ENCODE measurements around the gene OR1L8. TPM values are rescaled to one million over a fixed set of nuclear protein-coding genes. Genes with fewer than 3 reads are reported as not detected.
"Not testable (repeated sequence)": the region's sequence is repeated elsewhere in the genome, so short reads cannot be mapped to it uniquely, and the experiment has no call there.

OR1L8 gene
- total and polyA plus RNA-seq, 2 experiments from 2014 or later, result not detected

DNA sequence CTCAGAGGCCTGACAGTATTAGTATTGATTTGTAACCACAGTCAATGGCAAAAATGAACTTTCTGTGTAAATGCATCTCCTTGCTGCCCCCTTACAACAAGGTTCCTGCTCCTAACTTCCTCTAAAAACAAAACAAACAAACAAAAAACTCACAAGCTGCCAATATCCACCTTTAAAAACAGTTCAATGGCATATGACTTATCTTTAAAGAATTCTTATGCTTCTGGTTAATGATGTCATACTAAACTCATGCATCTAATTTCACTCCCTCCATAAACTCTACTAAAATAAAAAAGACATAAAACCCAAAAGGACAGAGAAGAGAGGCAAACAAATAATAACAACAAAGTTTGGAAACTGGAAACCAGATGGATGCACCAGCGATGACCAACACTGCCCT is 47.0 kb downstream of the OR1L8 start:
- Histone ChIP-seq H3K9me3 (ENCODE audit: low read depth) (no peaks in the 10 kb centered on the region), H3K4me3 (no peak overlapping the region), H3K27me3 (no peaks in the 10 kb centered on the region), H3K27ac (no peak overlapping the region), H3K36me3 (no peaks in the 10 kb centered on the region), H3K4me1 (ENCODE audit: low read depth) (no peaks in the 10 kb centered on the region)
- no peak for DNase-seq (ENCODE audit: low read depth in 1 of 2, low spot score in 1 of 2)
- TF ChIP-seq, protein P1, sequence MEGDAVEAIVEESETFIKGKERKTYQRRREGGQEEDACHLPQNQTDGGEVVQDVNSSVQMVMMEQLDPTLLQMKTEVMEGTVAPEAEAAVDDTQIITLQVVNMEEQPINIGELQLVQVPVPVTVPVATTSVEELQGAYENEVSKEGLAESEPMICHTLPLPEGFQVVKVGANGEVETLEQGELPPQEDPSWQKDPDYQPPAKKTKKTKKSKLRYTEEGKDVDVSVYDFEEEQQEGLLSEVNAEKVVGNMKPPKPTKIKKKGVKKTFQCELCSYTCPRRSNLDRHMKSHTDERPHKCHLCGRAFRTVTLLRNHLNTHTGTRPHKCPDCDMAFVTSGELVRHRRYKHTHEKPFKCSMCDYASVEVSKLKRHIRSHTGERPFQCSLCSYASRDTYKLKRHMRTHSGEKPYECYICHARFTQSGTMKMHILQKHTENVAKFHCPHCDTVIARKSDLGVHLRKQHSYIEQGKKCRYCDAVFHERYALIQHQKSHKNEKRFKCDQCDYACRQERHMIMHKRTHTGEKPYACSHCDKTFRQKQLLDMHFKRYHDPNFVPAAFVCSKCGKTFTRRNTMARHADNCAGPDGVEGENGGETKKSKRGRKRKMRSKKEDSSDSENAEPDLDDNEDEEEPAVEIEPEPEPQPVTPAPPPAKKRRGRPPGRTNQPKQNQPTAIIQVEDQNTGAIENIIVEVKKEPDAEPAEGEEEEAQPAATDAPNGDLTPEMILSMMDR (IDR thresholded peaks at IDR 0.05; ENCODE audit: low read depth, low read length), result no peak

DNA sequence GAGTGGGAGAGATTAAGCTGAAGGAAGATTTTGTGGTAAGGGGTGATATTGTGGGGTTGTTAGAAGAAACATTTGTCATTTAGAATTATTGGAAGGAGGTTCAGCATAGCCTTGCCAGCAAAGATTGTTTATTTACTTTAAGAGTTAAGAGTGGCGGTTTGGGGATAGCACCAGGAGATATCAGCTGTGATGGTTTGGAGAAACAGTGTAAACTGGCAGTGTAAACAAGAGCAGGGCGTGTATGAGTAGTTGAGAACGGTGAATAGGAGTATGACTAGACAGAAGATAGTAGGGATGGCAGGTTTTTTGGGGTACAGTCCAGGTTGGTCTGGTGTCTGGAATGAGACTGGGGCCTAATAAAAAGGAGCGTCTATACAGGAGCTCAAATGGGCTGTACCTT is 52.0 kb downstream of the OR1L8 start:
- H3K27ac ChIP-seq; H3K27me3 ChIP-seq; DNase-seq (ENCODE audit: low read depth in 1 of 2, low spot score in 1 of 2); H3K9me3 ChIP-seq (ENCODE audit: low read depth); H3K36me3 ChIP-seq; H3K4me3 ChIP-seq; H3K4me1 ChIP-seq (ENCODE audit: low read depth): not testable (repeated sequence)

DNA sequence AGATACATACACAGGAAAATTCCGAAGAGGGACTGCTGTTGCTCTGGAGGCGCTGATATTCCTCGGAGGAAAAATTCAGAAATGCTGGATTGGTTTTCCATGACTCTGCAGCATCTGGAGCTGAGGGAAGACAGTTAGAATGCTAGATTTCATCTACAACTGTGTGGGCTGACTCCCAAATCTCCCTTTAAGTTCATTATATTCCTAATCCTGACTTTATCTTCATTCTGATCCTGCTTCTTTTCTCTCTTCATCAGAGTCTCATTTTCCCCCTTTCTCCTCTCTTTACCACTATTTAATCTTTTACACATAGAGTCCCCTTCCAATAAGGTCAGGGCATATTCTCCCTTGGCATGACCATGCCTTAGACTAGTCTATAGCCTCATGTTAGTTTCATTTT is 56.0 kb downstream of the OR1L8 start, which contains the start of gene OR1N1:
Gene OR1N1 (minus strand): TSS at position 101 of the 400 bp plus-strand sequence. CDS start 0 bp downstream, at position 101.
- no peak within 1 kb of the TSS for H3K4me3 ChIP-seq
- no peaks in the 10 kb centered on the region for H3K27me3 ChIP-seq
- TF ChIP-seq, protein P1 (IDR thresholded peaks at IDR 0.05; ENCODE audit: low read depth, low read length), result no peak
- H3K4me1 ChIP-seq (ENCODE audit: low read depth), result no peaks in the 10 kb centered on the region
- DNase-seq (ENCODE audit: low read depth in 1 of 2, low spot score in 1 of 2), result no peak
- no peak within 1 kb of the TSS for H3K27ac ChIP-seq
- no peaks in the 10 kb centered on the region for H3K36me3 ChIP-seq
- H3K9me3 ChIP-seq (ENCODE audit: low read depth), result no peaks in the 10 kb centered on the region

DNA sequence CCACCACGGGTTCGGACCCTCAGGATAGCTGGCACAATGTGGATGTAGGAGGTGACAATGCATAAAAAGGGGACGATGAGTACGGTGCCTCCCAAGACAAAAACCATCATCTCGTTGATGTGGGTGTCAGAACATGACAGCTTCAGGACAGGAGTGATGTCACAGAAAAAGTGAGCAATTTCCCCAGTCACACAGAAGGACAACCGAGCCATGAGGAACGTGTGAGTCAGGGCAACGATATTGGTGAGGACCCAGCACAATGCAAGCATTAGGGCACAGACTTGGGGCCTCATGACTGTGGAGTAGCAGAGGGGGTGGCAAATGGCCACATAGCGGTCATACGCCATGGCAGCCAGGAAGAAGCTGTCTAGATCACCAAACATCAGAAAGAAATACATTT is 56.6 kb downstream of the OR1L8 start:
- H3K27ac ChIP-seq, result no peak overlapping the region
- no peaks in the 10 kb centered on the region for H3K36me3 ChIP-seq
- DNase-seq (ENCODE audit: low read depth in 1 of 2, low spot score in 1 of 2), result no peak
- H3K4me1 ChIP-seq (ENCODE audit: low read depth), result no peaks in the 10 kb centered on the region
- H3K4me3 ChIP-seq, result no peak overlapping the region
- no peaks in the 10 kb centered on the region for H3K9me3 ChIP-seq (ENCODE audit: low read depth)
- no peaks in the 10 kb centered on the region for H3K27me3 ChIP-seq
- TF ChIP-seq, protein P1 (IDR thresholded peaks at IDR 0.05; ENCODE audit: low read depth, low read length), result no peak

DNA sequence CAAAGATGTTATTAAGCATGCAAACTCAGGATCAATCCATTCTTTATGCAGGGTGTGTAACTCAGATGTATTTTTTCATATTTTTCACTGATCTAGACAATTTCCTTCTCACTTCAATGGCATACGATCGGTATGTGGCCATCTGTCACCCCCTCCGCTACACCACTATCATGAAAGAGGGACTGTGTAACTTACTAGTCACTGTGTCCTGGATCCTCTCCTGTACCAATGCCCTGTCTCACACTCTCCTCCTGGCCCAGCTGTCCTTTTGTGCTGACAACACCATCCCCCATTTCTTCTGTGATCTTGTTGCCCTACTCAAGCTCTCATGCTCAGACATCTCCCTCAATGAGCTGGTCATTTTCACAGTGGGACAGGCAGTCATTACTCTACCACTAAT is 63.8 kb downstream of the OR1L8 start:
- Histone ChIP-seq H3K9me3 (ENCODE audit: low read depth) (no peaks in the 10 kb centered on the region), H3K4me1 (ENCODE audit: low read depth) (no peaks in the 10 kb centered on the region), H3K4me3 (no peak overlapping the region), H3K27me3 (no peaks in the 10 kb centered on the region), H3K27ac (no peak overlapping the region), H3K36me3 (no peaks in the 10 kb centered on the region)
- no peak for DNase-seq (ENCODE audit: low read depth in 1 of 2, low spot score in 1 of 2)
- TF ChIP-seq, protein P1 (IDR thresholded peaks at IDR 0.05; ENCODE audit: low read depth, low read length), result no peak

DNA sequence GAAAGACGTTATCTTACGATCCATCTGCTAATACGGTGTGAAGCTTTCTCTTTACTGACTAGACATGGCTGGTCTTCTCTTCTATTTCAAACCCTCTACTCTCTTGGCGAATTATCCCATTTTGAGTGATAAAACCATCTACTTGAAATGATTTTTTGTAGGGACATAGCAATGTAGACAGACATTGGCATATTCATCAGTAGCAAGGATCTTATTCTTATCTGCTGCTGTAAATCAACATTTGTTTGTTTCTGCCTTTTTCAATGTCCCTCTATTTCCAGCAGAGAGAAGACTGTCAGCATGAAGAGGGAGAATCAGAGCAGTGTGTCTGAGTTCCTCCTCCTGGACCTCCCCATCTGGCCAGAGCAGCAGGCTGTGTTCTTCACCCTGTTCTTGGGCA is 64.3 kb downstream of the OR1L8 start, which contains the start of gene OR1J4:
Gene OR1J4 (plus strand): TSS at position 301 of the 400 bp plus-strand sequence. CDS start 0 bp downstream, at position 301.
- Histone ChIP-seq H3K4me3 (no peak within 1 kb of the TSS), H3K27me3 (no peaks in the 10 kb centered on the region), H3K27ac (no peak within 1 kb of the TSS), H3K4me1 (ENCODE audit: low read depth) (no peaks in the 10 kb centered on the region), H3K9me3 (ENCODE audit: low read depth) (no peaks in the 10 kb centered on the region), H3K36me3 (no peaks in the 10 kb centered on the region)
- no peak for DNase-seq (ENCODE audit: low read depth in 1 of 2, low spot score in 1 of 2)
- TF ChIP-seq, protein P1 (IDR thresholded peaks at IDR 0.05; ENCODE audit: low read depth, low read length), result no peak
